ENCODE results near the gene RUFY2.
"Not testable (repeated sequence)": the region's sequence is repeated elsewhere in the genome, so short reads cannot be mapped to it uniquely, and the experiment has no call there.

RUFY2 gene

DNA sequence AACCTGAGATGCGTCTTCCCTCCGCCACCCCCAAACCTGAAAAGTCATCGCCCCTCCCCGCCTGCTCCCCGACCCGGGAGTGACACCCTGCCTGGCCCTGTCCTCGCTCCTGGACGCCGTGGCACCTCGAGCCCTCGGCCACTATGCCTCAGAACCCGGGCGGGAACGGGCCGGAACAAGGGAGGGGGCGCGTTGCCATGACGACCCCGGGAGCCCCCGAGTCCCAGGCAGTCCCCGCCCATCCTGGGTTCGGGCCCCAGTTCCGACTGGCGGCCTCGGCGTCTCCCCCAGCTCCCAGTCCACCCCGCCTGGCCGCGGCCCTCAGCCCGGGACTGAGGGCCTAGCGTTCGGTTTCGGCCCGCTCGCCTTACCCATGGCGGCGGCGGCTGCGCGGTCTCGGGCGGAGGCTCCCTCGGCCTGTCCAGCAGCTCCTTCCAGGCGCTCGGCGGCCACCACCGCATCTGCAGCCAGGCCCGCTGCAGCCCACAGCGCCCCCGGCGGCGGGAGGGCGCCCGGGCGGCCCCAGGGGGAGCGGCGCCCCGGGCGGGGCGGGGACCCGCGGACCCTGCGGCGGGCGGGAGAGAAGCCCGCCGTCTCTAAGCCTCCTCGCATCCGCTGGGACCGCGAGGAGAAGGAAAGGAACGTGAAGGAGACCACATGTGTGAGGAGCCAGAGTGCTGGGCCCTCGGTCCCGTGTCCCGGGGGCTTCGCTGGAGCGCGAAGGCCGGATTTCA, at the start of gene RUFY2:
TSS of gene RUFY2 (minus strand) at position 463 of the 734 bp plus-strand sequence. CDS start at position 375, 88 bp downstream.
- peak; percentile 78 for DNase-seq

DNA sequence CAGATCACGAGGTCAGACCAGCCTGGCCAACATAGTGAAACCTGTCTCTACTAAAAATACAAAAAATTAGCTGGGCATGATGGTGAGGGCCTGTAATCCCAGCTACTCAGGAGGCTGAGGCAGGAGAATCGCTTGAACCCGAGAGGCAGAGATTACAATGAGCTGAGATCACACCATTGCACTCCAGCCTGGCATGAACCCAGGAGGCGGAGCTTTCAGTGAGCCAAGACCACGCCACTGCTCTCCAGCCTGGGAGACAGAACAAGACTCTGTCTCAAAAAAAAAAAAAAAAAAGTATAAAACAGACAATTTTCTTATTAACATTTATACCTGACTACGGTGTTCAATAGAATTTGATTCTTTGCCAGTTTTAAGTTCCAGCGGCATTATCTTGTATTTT, 42.6 kb upstream of the RUFY2 start:
- not testable (repeated sequence) for DNase-seq

DNA sequence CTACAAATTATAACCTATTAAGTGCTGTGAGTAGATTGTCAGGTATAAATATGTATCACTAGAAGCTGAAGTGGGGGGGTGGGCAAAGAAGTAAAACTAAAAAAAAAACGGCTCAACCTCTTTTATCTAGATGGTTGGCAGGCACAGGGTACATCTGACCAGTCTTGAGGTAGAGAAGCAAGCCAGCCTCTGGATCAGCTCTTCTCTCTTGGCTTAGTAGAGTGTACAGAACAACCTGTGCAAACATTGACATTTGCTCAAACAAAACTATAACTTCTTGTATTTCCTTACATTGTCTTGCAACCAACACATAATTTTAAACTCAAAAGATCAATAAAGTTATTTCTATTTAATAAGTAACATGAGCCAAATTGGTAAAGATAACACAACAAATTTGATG, 39.1 kb upstream of the RUFY2 start:
- DNase-seq = no peak

- no peak for DNase-seq
These were observed 35.9 kb upstream of the RUFY2 start for GRCh38 chr10:68442971-68443370.

DNA sequence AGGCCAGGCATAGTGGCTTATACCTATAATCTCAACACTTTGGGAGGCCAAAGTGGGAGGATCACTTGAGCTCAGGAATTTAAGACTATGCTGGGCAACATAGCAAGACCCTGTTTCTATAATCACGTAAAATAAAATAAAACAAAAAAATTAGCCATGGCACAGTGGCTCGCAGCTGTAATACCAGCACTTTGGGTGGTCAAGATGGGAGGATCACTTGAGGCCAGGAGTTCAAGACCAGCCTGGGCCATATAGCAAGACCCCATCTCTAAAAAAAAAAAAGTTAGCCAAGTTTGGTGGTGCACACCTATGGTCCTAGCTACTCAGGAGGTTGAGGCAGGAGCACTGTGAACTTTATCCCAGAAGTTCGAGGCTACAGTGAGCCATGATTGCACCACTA, 33.8 kb upstream of the RUFY2 start:
- DNase-seq = no peak

GRCh38 chr10:68435803-68436202, 28.7 kb upstream of the RUFY2 start:
- no peak for DNase-seq

DNA sequence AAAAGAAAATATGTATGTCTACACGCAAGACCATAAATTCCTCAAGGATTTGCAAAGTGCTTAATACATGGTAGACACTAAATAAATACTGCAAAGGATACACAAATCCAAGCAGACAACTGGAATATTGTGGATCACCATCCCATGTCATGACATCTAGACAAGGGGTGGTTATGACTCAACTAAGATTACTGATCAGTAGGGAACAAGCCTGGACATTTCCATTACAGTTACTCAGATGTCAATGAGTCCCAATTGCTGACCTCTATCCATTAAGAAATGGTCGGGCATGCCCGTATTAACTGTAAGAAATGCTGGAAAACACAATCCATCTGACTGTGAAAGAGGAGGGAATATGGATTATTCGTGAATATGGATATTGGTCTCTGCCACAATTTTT, 27.6 kb upstream of the RUFY2 start:
- DNase-seq = no peak

DNA sequence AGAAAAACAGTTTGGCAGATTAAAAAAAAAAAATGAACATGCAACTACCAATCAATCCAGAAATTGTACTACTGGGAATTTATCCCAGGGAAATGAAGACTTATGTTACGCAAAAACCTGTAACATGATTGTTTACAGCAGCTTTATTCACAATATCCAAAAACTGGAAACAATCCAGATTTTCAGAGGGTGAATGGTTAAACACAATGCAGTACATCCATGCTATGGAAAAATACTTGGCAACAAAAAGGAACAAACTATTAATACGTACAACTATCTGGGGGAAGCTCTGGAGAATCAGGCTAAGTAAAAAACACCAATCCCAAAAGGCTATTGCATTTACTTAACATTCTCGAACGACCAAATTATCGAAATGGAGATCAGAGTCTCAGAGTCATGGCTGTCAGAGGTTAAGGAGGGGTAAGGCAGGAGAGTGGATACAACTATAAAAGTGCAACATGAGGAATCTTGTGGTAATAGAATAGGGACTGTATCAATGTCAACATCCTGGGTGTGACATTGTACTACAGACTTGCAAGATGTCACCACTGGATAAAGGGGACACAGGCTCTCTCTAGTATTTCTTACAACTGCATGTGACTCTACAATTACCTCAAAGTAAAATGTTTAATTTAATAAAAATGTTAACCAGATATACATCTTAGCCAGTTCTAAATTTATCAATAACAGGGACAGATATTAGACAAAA, 21.5 kb upstream of the RUFY2 start:
- no peak for DNase-seq

DNA sequence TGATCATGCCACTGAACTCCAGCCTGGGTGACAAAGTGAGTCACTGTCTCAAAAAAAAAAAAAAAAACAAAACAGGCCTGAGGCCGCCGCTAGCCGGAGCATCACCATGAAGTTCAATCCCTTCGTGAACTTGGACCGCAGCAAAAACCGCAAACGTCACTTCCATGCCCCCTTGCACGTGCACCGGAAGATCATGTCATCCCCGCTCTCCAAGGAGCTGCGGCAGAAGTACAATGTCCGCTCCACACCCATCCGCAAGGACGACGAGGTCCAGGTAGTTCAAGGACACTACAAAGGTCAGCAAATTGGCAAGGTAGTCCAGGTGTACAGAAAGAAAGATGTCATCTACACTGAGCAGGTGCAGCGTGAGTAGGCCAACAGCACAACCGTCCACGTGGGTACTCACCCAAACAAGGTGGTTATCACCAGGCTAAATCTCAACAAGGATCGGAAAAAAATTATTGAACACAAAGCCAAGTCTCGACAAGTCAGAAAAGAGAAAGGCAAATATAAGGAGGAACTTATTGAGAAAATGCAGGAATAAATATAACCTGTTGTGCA, 17.5 kb upstream of the RUFY2 start:
- DNase-seq = no peak

- DNase-seq = no peak
These were observed 16.4 kb upstream of the RUFY2 start for GRCh38 chr10:68423522-68423921.

- DNase-seq = no peak
These were observed 12.3 kb upstream of the RUFY2 start for GRCh38 chr10:68419376-68419775.

DNA sequence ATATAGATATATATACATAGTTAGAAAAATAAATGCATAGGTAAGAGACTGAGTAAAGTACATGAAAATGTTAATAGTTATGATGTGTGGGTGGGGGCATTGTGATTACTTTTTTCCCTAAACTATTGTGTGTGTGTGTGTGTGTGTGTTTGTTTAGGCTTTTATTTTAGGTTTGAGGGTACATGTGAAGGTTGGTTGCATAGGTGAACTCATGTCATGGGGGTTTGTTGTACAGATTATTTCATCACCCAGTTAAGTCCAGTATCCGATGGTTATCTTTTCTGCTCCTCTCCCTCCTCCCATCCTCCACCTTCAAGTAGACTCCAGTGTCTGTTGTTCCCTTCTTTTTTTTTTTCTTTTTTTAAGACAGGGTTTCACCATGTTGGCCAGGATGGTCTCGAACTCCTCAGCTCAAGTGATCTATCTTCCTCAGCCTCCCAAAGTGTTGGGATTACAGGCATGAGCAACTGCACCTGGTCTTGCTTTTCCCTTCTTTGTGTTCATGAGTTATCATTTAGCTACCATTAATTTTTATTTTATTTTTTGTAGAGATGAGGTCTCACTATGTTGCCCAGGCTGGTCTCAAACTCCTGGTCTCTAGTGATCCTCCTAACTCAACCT, 1.9 kb upstream of the RUFY2 start:
- DNase-seq = no peak

DNA sequence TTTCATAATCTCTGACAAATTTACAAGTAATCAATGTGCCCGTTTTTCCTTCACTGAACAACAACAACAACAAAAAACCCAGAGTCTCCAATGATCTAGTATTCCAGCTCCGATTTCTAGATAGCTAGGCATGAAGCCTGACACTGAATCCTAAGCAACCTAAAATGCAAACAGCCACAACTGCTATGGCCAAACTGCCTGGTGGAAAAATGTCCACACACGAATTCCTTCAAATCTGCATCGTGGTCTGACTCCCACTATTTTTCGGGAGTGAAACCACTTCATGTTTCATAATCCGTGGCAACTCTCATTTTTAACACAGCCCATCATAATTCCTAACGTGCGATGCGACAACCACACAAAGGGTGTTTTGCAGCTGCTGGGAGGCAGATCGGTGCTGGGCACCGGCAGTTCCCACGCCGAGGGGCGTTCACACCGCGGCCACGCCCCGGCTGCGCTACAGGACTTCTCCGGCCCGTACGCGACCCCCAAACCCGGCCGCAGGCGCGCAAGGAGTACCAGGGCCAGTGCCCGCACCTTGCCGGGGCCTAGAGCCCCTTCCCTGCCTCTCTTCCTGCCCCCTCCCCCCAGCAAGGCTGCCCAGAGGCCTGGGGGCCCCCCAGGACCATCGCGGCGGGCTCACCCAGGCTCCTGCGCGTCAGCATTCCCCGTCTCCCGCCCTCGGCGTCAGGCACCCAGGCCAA, 814 bp downstream of the RUFY2 start:
- peak; percentile 61 for DNase-seq

- no peak for DNase-seq
These were observed 3.4 kb downstream of the RUFY2 start for GRCh38 chr10:68403701-68404100.

DNA sequence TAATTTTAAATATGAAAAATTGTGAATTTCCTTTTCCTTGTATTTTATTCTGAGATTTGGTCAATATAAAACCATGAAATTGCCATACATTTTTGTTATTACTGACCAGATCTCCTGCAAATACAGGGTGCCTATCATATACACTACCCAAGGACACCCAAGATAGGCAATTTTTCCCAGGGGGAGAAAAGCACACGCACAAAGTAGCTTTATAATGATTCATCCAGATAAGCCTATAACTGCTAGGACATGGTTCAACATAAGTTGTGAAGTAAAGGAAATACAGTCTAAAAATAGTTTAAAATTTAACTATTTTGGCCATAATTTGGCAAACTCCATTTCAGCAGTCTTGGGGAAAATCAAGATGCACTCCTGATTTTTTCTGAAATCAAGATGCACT, 4.8 kb downstream of the RUFY2 start:
- DNase-seq = no peak

DNA sequence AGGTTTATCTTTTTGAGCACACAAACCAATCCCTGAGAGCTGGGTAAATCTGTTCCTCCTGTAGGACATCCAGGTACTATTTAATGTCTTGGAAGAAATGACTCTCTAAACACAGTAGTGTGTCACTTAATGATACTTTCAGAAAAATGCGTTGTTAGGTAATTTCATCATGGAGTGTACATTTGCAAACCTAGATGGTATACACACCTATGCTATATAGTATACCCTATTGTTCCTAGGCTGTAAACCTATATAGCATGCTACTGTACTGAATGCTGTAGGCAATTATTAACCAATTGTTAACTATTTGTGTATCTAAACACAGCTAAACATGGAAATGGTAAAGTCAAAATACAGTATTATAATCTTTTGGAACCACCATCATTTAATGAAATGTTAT, 10.1 kb downstream of the RUFY2 start:
- DNase-seq = no peak

GRCh38 chr10:68385740-68386139, 21.3 kb downstream of the RUFY2 start:
- no peak for DNase-seq

- no peak for DNase-seq
These were observed 35.5 kb downstream of the RUFY2 start for GRCh38 chr10:68371604-68372003.

DNA sequence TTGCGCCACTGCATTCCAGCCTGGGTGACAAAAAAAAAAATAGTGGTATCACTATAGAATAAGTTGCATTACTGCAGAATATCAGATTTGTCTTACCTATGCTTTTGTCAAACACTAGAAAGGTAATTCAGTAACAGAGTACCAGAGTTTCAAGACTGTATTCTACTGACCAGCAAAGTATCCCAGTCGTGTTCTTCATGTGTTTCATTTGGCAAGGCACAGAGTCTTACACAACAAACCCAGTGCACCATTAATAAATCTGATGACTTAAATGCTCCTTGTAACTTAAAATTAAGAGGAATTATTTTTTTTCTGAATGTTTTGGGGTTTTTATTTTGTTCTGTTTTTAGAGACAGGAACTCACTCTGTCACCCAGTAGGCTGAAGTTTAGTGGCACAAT, 40.0 kb downstream of the RUFY2 start:
- no peak for DNase-seq

GRCh38 chr10:68366600-68366999, 40.5 kb downstream of the RUFY2 start:
- DNase-seq = no peak

DNA sequence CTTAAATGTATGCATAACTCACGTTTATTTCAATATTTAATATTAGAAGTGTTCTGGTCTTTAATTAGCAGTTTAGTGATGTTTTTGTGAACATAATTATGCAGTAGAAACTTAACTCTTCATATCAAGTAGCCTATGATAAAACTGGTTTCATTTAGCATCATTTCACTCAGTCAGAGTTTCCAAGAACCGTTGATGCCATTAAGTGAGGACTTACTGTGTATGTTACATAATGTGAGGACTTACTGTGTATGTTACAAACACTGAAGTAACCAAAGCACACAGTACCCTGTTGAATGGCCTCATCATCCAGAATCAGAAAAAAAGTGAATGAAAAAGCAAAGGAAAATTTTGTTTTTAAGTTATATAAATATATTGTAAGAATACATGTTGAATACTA, 41.5 kb downstream of the RUFY2 start:
- no peak for DNase-seq

DNA sequence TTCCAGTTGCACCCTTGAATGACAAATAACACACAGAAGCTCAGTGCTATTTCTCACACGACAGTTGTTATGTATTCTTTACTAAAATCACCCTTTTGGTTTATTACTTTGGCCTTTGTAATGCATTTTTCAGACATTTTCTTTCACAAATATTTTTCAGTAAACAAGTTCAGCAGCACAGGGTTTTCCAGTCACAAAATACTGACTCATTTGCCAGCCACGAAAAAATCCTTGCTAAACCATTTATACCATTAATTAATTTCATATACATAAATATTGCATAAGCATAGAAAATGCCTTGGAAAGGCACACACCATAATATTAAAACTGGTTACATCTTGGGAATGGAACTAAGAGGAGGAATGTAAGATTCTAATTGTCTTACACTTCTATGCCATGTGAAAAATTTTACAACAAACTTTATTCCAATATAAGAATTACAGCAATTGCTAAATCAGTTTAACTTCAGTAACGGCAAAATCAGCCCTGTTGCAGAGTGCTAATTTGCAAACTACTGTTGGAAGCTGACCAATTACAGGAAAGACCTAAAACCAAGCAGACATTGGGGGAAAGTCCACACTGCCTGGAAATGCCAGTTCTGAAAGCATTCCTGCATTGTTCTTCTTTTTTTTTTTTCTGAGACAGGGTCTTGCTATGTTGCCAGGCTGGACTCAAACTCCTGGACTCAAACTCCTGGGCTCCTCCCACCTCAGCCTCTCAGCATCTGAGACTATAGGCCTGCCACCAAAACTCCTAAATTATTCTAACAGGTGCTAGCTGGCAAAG, 42.8 kb downstream of the RUFY2 start:
- DNase-seq = no peak
